Stimulated activated CD4-positive, alpha-beta T cell treated with anti-CD3 and anti-CD28 coated beads, TNF-alpha, amount 100 ng/mL, for 1 hour (primary cell): ENCODE measurements around the gene LDB3.
"Not testable (repeated sequence)": the region's sequence is repeated elsewhere in the genome, so short reads cannot be mapped to it uniquely, and the experiment has no call there.

Source experiments
- DNase-seq, 3 donors: peaks; one replicate each; pipeline ENCODE4 v3.0.0-alpha.2; 2020; ENCODE audit warnings: low read depth in 3 of 3, low spot score in 1 of 3

The LDB3 gene

GRCh38 chr10:86668297-86669165 is at the start of gene LDB3:
Gene LDB3, plus strand, starts transcription at chr10:86668511. Its CDS starts 181 bp downstream, at chr10:86668692.
- no peak for DNase-seq

- no peak for DNase-seq
Observed at GRCh38 chr10:86628311-86628710, 40.0 kb upstream of the LDB3 start.

GRCh38 chr10:86630079-86630478 is 38.2 kb upstream of the LDB3 start:
- no peak for DNase-seq

GRCh38 chr10:86632009-86632800 is 36.1 kb upstream of the LDB3 start:
- no peak for DNase-seq

GRCh38 chr10:86632951-86633350 is 35.4 kb upstream of the LDB3 start:
- no peak for DNase-seq

GRCh38 chr10:86635402-86635801 is 32.9 kb upstream of the LDB3 start:
- no peak for DNase-seq

- no peak for DNase-seq
Observed at GRCh38 chr10:86636311-86636710, 32.0 kb upstream of the LDB3 start.

GRCh38 chr10:86642021-86642420 is 26.3 kb upstream of the LDB3 start:
- no peak for DNase-seq

- no peak for DNase-seq
Observed at GRCh38 chr10:86642499-86642898, 25.8 kb upstream of the LDB3 start.

GRCh38 chr10:86644152-86644793 is 24.0 kb upstream of the LDB3 start:
- DNase-seq = no peak

GRCh38 chr10:86644794-86645445 is 23.4 kb upstream of the LDB3 start:
- no peak for DNase-seq

- not testable (repeated sequence) for DNase-seq
Observed at GRCh38 chr10:86645621-86646165, 22.6 kb upstream of the LDB3 start.

- DNase-seq = no peak
Observed at GRCh38 chr10:86646532-86646931, 21.8 kb upstream of the LDB3 start.

GRCh38 chr10:86646933-86647332 is 21.4 kb upstream of the LDB3 start:
- DNase-seq = no peak

- DNase-seq = no peak
Observed at GRCh38 chr10:86647773-86648703, 20.3 kb upstream of the LDB3 start.

- DNase-seq = no peak
Observed at GRCh38 chr10:86648704-86649427, 19.4 kb upstream of the LDB3 start.

- no peak for DNase-seq
Observed at GRCh38 chr10:86649471-86650150, 18.7 kb upstream of the LDB3 start.

GRCh38 chr10:86650151-86650550 is 18.2 kb upstream of the LDB3 start:
- DNase-seq = no peak
